ENCODE results near the gene FAM24B. TPM values are rescaled to one million over a fixed set of nuclear protein-coding genes. Genes with fewer than 3 reads are reported as not detected.
A peak's percentile ranks its signal among the peaks of the same experiment; 100 is the strongest.
"Not testable (repeated sequence)": the region's sequence is repeated elsewhere in the genome, so short reads cannot be mapped to it uniquely, and the experiment has no call there.

Gene FAM24B
- total RNA-seq, 1 experiment from 2014 or later = 2.2 TPM

- no peak for DNase-seq (ENCODE audit: low read depth)
Observed at GRCh38 chr10:122859527-122859926, 19.9 kb downstream of the FAM24B start.

- DNase-seq (ENCODE audit: low read depth) = not testable (repeated sequence)
Observed at GRCh38 chr10:122858042-122858441, 21.3 kb downstream of the FAM24B start.

GRCh38 chr10:122856902-122857301 lies 22.5 kb downstream of the FAM24B start:
- DNase-seq (ENCODE audit: low read depth) = peak; percentile 17

- DNase-seq (ENCODE audit: low read depth) = no peak
Observed at GRCh38 chr10:122855745-122856144, 23.6 kb downstream of the FAM24B start.

GRCh38 chr10:122854648-122855047 lies 24.7 kb downstream of the FAM24B start:
- peak; percentile 91 for DNase-seq (ENCODE audit: low read depth)

- peak; percentile 20 for DNase-seq (ENCODE audit: low read depth)
Observed at GRCh38 chr10:122853665-122854313, 25.6 kb downstream of the FAM24B start.

- peak; percentile 92 for DNase-seq (ENCODE audit: low read depth)
Observed at GRCh38 chr10:122852261-122852660, 27.1 kb downstream of the FAM24B start.

- DNase-seq (ENCODE audit: low read depth) = peak; percentile 78
Observed at GRCh38 chr10:122850705-122851640, 28.4 kb downstream of the FAM24B start.

GRCh38 chr10:122849900-122850605 lies 29.3 kb downstream of the FAM24B start:
- peak; percentile 63 for DNase-seq (ENCODE audit: low read depth)

GRCh38 chr10:122849090-122849489 lies 30.3 kb downstream of the FAM24B start:
- DNase-seq (ENCODE audit: low read depth) = no peak

GRCh38 chr10:122847782-122848604 lies 31.4 kb downstream of the FAM24B start:
- DNase-seq (ENCODE audit: low read depth) = peak; percentile 16

- DNase-seq (ENCODE audit: low read depth) = no peak
Observed at GRCh38 chr10:122845783-122846332, 33.5 kb downstream of the FAM24B start, which contains the start of gene CUZD1. Gene CUZD1, minus strand, starts transcription at chr10:122845857. Its CDS starts 14 bp downstream, at chr10:122845843.

- no peak for DNase-seq (ENCODE audit: low read depth)
Observed at GRCh38 chr10:122844146-122844545, 35.2 kb downstream of the FAM24B start.

GRCh38 chr10:122841569-122841968 lies 37.8 kb downstream of the FAM24B start:
- DNase-seq (ENCODE audit: low read depth) = no peak

GRCh38 chr10:122839505-122839904 lies 39.9 kb downstream of the FAM24B start:
- DNase-seq (ENCODE audit: low read depth) = no peak

GRCh38 chr10:122838880-122839279 lies 40.5 kb downstream of the FAM24B start:
- DNase-seq (ENCODE audit: low read depth) = no peak

GRCh38 chr10:122835908-122836307 lies 43.5 kb downstream of the FAM24B start:
- no peak for DNase-seq (ENCODE audit: low read depth)

- DNase-seq (ENCODE audit: low read depth) = no peak
Observed at GRCh38 chr10:122830965-122831353, 48.4 kb downstream of the FAM24B start.

GRCh38 chr10:122830273-122830964 lies 49.0 kb downstream of the FAM24B start:
- DNase-seq (ENCODE audit: low read depth) = no peak

GRCh38 chr10:122829454-122829853 lies 49.9 kb downstream of the FAM24B start:
- DNase-seq (ENCODE audit: low read depth) = no peak
